ENCODE measurements around the gene TRIM2.

GRCh38 chr4:153260553-153261300, 56.5 kb downstream of the TRIM2 start:
- no peak for TF ChIP-seq REST (IDR thresholded peaks at IDR 0.05; ENCODE audit: insufficient read depth in 1 of 2, low read depth in 2 of 2, low read length in 2 of 2)
- no peak for TF ChIP-seq POLR2AphosphoS5 (IDR thresholded peaks at IDR 0.05; ENCODE audit: low read depth, low read length)
- no peak for TF ChIP-seq TAF1 (IDR thresholded peaks at IDR 0.05; ENCODE audit: borderline replicate concordance, insufficient read depth, low read length)
- no peak for TF ChIP-seq FOXP2 (optimal IDR thresholded peaks at IDR 0.05; ENCODE audit: borderline replicate concordance, extremely low read depth, extremely low read length, insufficient read depth)
- TF ChIP-seq SIN3A (IDR thresholded peaks at IDR 0.05; ENCODE audit: borderline replicate concordance, insufficient read depth, low read length), result no peak
